GM19397 (cell line): ENCODE results near the gene PLXDC2.
A peak's percentile ranks its signal among the peaks of the same experiment; 100 is the strongest.
"Not testable (repeated sequence)": the region's sequence is repeated elsewhere in the genome, so short reads cannot be mapped to it uniquely, and the experiment has no call there.

Experiments used
- ATAC-seq: cut with Tn5 transposase; IDR thresholded peaks from one replicate; pipeline ENCODE4 v1.9.1; 2021; ENCODE audit warnings: mild to moderate bottlenecking, moderate library complexity; ENCODE audit not compliant: unreplicated experiment

PLXDC2 gene

GRCh38 chr10:19971343-19972052 is 155.3 kb downstream of the PLXDC2 start:
- ATAC-seq, result no peak

GRCh38 chr10:19974138-19974537 is 157.9 kb downstream of the PLXDC2 start:
- no peak for ATAC-seq

DNA sequence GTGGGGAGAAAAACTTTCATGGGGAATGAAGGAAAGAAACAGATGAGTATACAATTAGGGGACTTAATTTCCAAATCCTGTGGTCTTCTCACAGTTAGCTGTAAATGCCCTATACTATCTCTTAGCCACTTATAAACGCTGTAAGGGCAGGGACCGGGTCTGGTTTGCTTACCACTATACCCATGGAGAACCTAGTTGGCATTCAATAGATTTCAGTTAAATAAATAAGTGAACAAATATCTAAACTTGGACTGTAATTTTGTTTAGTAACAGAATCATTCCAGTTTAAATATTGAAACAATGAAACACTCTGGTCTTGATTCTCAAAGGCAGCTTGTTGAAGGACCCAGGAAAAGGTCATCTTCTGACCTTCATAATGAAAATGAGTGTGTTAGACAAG is 158.3 kb downstream of the PLXDC2 start:
- ATAC-seq, result no peak

DNA sequence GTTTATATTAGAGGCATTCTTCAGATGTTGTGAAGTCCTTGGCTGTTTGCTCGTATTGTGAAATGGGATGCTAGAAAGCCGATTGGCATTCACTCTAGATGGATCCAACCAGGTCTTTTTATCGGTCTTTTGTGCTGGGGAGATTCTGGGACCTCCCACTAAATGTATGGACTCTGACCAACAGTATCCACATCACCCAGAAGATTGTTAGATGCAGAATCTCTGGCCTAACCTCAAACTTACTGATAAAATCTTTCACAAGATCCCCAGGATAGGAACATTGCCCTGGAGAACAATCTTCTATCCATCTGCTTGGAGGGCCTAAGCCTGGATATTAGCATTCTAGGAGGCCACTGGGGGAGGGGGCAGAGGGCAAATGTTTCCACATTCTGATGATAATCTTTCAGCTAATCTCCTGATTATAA is 160.9 kb downstream of the PLXDC2 start:
- no peak for ATAC-seq

DNA sequence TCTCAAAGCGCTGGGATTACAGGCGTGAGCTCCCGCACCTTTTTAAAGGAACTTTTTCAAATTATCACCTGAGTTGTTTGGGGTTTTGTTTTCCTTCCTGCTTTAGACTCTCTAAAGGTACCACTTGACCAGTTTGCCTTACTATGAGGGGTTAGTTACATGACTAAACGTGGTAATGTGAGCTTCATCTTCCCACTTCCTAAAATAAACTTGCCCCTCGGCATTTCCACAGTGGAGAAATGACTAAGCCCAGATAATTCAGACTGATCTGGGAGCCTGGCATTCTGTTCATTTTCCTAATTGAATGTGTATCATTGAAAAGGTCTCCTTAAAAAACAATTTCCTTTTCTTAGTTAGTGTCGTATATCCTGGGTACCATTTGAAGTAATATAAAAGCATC is 163.4 kb downstream of the PLXDC2 start:
- no peak for ATAC-seq

DNA sequence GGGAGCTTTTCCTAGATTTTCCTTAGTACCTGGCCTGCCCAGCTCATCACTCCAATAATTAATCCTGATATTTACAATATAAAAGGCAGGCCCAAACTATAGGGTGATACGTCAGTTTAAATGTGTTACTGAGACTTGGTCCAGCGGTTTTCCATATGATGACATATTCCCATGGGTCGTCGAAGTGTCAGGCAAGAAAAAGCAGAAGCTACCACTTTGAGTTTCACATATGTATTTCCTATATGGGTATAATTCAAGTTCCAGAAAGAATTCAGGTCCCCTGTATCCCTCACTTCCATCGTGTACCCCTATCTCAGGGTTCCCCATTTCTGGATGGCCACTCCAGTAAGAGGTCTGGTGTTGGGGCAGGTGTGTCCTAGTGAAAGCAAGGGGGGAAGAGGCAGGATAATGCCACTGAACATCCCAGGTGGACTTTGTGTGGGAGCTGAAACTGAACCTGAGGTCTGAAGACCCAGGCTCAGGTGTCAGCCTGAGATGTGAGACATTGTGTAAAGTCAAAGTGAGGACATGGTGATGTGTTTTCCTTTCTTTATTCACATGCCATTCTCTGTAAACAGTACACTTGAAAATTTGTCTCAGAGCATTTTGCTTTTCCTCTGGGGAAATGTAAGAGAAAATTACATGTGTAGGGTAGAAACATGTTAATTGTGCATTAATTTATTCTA is 167.8 kb downstream of the PLXDC2 start:
- ATAC-seq, result no peak

- ATAC-seq, result no peak
Observed at GRCh38 chr10:19985745-19986144, 169.5 kb downstream of the PLXDC2 start.

- no peak for ATAC-seq
Observed at GRCh38 chr10:19986591-19986990, 170.4 kb downstream of the PLXDC2 start.

DNA sequence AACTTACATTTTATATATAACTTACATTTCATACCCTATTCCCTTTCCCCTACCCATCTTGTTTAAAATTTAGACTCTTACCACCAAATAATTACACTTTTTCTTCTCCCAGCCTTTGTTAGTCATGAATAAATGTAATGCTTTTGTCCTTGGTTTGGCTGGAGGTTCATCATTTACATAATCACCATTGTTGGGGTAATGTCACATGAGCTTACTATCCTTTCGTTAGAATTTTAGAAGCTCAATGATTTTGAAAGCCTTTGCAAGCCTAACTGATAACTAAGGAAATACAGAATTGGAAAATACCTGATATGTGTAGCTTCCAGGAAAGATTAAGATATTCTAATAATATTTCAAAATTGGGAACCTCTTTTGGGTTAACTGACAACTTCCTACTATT is 171.7 kb downstream of the PLXDC2 start:
- ATAC-seq, result no peak

GRCh38 chr10:19993714-19994315 is 177.6 kb downstream of the PLXDC2 start:
- no peak for ATAC-seq

DNA sequence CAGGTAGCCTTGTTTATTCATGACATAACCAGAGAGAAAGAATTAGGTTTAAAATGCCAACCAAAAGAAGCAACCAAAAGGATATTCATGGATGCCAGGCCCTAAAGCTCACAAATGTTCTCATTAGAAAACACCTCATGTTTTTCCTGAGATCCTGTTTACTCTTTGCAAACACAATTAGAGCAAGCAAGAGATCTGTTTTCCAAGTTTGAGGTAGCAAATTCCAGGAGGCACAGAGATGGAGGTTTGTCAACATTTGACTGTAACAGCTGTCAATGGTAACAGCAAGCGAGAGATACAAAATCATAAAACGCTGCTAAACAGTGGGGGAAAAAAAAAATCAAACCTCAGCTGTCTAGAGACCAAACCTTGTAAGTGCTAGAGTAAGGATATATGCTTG is 182.2 kb downstream of the PLXDC2 start:
- ATAC-seq, result no peak

GRCh38 chr10:19999431-19999830 is 183.2 kb downstream of the PLXDC2 start:
- no peak for ATAC-seq

- not testable (repeated sequence) for ATAC-seq
Observed at GRCh38 chr10:20002026-20002425, 185.8 kb downstream of the PLXDC2 start.

DNA sequence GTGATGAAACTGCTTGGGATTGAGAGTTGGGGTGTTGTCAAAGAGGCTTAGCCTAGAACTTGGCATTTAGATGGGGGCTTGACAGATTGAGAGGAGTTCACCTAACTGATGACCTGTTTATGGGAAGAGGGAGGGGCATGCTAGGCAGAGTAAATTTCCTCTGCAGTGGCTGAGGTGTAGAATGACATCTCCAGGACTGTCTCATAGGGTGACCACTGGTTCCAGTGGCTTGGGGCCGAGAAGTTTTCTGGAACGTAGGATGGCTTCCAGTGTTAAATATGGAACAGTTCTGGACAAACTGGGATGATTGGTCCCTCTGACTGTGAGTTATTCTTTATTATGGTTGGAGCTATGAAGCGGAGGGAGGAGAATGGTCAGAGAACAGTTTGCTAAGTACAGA is 186.4 kb downstream of the PLXDC2 start:
- ATAC-seq, result no peak

GRCh38 chr10:20004087-20004523 is 187.9 kb downstream of the PLXDC2 start:
- peak; percentile 51 for ATAC-seq

DNA sequence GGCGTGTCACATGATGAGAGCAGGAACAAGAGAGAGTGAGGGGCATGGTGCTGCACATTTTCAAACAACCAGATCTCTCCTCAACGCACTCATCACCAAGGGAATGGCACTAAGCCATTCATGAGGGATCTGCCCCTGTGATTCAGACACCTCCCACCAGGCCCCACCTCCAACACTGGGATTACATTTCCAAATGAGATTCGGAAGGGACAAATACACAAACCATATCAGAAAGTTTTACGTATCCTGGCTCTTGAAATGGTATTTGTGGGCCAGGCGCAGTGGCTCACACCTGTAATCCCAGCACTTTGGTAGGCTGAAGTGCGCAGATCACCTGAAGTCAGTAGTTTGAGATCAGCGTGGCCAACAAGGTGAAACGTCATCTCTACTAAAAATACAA is 189.4 kb downstream of the PLXDC2 start:
- no peak for ATAC-seq

GRCh38 chr10:20006169-20006870 is 190.1 kb downstream of the PLXDC2 start:
- ATAC-seq, result no peak

- no peak for ATAC-seq
Observed at GRCh38 chr10:20007426-20007825, 191.2 kb downstream of the PLXDC2 start.

DNA sequence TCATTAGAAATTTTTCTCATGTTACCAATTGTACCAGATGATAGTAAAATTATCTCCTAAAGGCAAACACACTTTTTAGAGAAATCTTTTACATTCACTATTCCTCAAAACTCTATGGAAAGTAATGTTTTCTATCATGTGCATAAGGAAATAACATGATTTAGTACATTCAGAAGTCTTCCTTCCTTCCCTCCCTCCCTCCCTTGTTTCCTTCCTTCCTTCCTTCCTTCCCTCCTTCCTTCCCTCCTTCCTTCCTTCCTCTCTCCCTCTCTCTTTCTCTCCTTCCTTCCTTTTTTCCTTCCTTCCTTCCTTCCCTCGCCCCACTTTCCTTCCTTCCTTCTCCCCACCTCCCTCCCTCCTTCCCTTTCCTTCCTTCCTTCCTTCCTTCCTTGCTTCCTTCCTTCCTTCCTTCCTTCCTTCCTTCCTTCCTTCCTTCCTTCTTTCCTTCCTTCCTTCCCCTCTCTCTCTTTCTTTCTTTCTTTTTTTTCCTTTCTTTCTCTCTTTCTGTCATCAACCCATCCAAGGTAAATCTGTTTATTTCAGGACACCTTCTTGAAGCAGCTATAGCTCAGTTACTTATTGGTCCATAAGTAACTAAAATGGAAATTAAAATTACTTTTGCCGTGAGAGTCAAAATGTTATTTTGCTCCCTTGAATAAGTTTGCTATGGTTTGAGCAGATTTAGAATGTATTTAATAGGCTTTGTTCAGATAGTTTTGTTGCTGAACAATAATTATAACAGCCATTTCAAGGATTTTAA is 197.9 kb downstream of the PLXDC2 start:
- no peak for ATAC-seq

GRCh38 chr10:20017961-20018360 is 201.7 kb downstream of the PLXDC2 start:
- ATAC-seq, result no peak

GRCh38 chr10:20020677-20021076 is 204.4 kb downstream of the PLXDC2 start:
- ATAC-seq, result no peak
